Measurements from ENCODE around the gene PALM.
"Not testable (repeated sequence)": the region's sequence is repeated elsewhere in the genome, so short reads cannot be mapped to it uniquely, and the experiment has no call there.

Gene PALM

GRCh38 chr19:708154-709143 is at the start of gene PALM:
TSS of gene PALM (plus strand) at chr19:708935. CDS start at chr19:709147, 212 bp downstream.
- H3K4me1 Mint-ChIP-seq: no peaks in the 10 kb centered on the region
- H3K9me3 Mint-ChIP-seq: no peaks in the 10 kb centered on the region
- H3K36me3 Mint-ChIP-seq (ENCODE audit: insufficient read depth): no peaks in the 10 kb centered on the region
- H3K27me3 Mint-ChIP-seq: peaks cover 38% of the 10 kb centered on the region
- DNase-seq (ENCODE audit: low spot score in 2 of 2) (no peak), ATAC-seq (replicated peaks; ENCODE audit: extremely low read depth, poor library complexity, severe bottlenecking) (no peak)
- no peak within 1 kb of the TSS for H3K4me3 Mint-ChIP-seq
- H3K27ac Mint-ChIP-seq (ENCODE audit: low read depth): no peak within 1 kb of the TSS

- H3K36me3 Mint-ChIP-seq (ENCODE audit: insufficient read depth): peaks cover 50% of the 10 kb centered on the region
- ATAC-seq (replicated peaks; ENCODE audit: extremely low read depth, poor library complexity, severe bottlenecking): no peak
Observed at GRCh38 chr19:660793-661426, 47.8 kb upstream of the PALM start.

GRCh38 chr19:661427-662196 is 47.1 kb upstream of the PALM start:
- DNase-seq (ENCODE audit: low spot score in 2 of 2) (peak in 1 of 2 donors; percentile 62), ATAC-seq (replicated peaks; ENCODE audit: extremely low read depth, poor library complexity, severe bottlenecking) (peak; percentile 35)
- H3K27me3 Mint-ChIP-seq: no peaks in the 10 kb centered on the region

More at GRCh38 chr19:660793-661426, 47.8 kb upstream of the PALM start:
- Mint-ChIP-seq H3K27me3 (no peaks in the 10 kb centered on the region), H3K9me3 (no peaks in the 10 kb centered on the region), H3K27ac (ENCODE audit: low read depth) (peak overlapping the region; percentile 99), H3K4me3 (peak overlapping the region; percentile 93), H3K4me1 (peaks cover 66% of the 10 kb centered on the region)
- no peak for DNase-seq (ENCODE audit: low spot score in 2 of 2)

GRCh38 chr19:662207-662961 is 46.4 kb upstream of the PALM start:
- peaks cover 51% of the 10 kb centered on the region for H3K4me1 Mint-ChIP-seq
- DNase-seq (ENCODE audit: low spot score in 2 of 2) (peak; percentile 58 to 63), ATAC-seq (replicated peaks; ENCODE audit: extremely low read depth, poor library complexity, severe bottlenecking) (peak; percentile 16)
- peak overlapping the region; percentile 99 for H3K27ac Mint-ChIP-seq (ENCODE audit: low read depth)
- H3K4me3 Mint-ChIP-seq: peak overlapping the region; percentile 93
- no peaks in the 10 kb centered on the region for H3K9me3 Mint-ChIP-seq
- no peaks in the 10 kb centered on the region for H3K27me3 Mint-ChIP-seq
- peaks cover 40% of the 10 kb centered on the region for H3K36me3 Mint-ChIP-seq (ENCODE audit: insufficient read depth)

More at GRCh38 chr19:661427-662196, 47.1 kb upstream of the PALM start:
- H3K36me3 Mint-ChIP-seq (ENCODE audit: insufficient read depth): peaks cover 45% of the 10 kb centered on the region
- H3K4me3 Mint-ChIP-seq: peak overlapping the region; percentile 93
- H3K4me1 Mint-ChIP-seq: peaks cover 59% of the 10 kb centered on the region
- H3K9me3 Mint-ChIP-seq: no peaks in the 10 kb centered on the region
- peak overlapping the region; percentile 99 for H3K27ac Mint-ChIP-seq (ENCODE audit: low read depth)

- Mint-ChIP-seq H3K4me1 (peaks cover 47% of the 10 kb centered on the region), H3K27ac (ENCODE audit: low read depth) (peak within 1 kb of the TSS; percentile 99)
Observed at GRCh38 chr19:662962-663681, 45.6 kb upstream of the PALM start, which contains the start of gene RNF126. TSS of gene RNF126 (minus strand) at chr19:663214. CDS start at chr19:663121, 93 bp downstream.

GRCh38 chr19:663682-664117 is 45.0 kb upstream of the PALM start:
- Mint-ChIP-seq H3K36me3 (ENCODE audit: insufficient read depth) (peaks cover 36% of the 10 kb centered on the region), H3K9me3 (no peaks in the 10 kb centered on the region), H3K4me3 (peak overlapping the region; percentile 93), H3K4me1 (peaks cover 42% of the 10 kb centered on the region), H3K27ac (ENCODE audit: low read depth) (peak overlapping the region; percentile 77), H3K27me3 (no peaks in the 10 kb centered on the region)
- DNase-seq (ENCODE audit: low spot score in 2 of 2) (no peak), ATAC-seq (replicated peaks; ENCODE audit: extremely low read depth, poor library complexity, severe bottlenecking) (no peak)

More at GRCh38 chr19:662962-663681, 45.6 kb upstream of the PALM start, which contains the start of gene RNF126:
- H3K27me3 Mint-ChIP-seq: no peaks in the 10 kb centered on the region
- H3K36me3 Mint-ChIP-seq (ENCODE audit: insufficient read depth): peaks cover 38% of the 10 kb centered on the region
- H3K9me3 Mint-ChIP-seq: no peaks in the 10 kb centered on the region
- DNase-seq (ENCODE audit: low spot score in 2 of 2) (peak; percentile 66 to 81), ATAC-seq (replicated peaks; ENCODE audit: extremely low read depth, poor library complexity, severe bottlenecking) (peak; percentile 6)
- H3K4me3 Mint-ChIP-seq: peak within 1 kb of the TSS; percentile 93

- Mint-ChIP-seq H3K27me3 (no peaks in the 10 kb centered on the region), H3K4me3 (peak overlapping the region; percentile 93), H3K9me3 (no peaks in the 10 kb centered on the region), H3K27ac (ENCODE audit: low read depth) (peak overlapping the region; percentile 77), H3K36me3 (ENCODE audit: insufficient read depth) (peaks cover 26% of the 10 kb centered on the region), H3K4me1 (peaks cover 32% of the 10 kb centered on the region)
- ATAC-seq (replicated peaks; ENCODE audit: extremely low read depth, poor library complexity, severe bottlenecking) (no peak), DNase-seq (ENCODE audit: low spot score in 2 of 2) (peak; percentile 51 to 60)
Observed at GRCh38 chr19:664913-665443, 43.8 kb upstream of the PALM start.

GRCh38 chr19:666985-667573 is 41.7 kb upstream of the PALM start:
- not testable (repeated sequence) for H3K36me3 Mint-ChIP-seq (ENCODE audit: insufficient read depth); H3K4me3 Mint-ChIP-seq; H3K9me3 Mint-ChIP-seq; ATAC-seq (replicated peaks; ENCODE audit: extremely low read depth, poor library complexity, severe bottlenecking); DNase-seq (ENCODE audit: low spot score in 2 of 2); H3K27ac Mint-ChIP-seq (ENCODE audit: low read depth); H3K27me3 Mint-ChIP-seq
- H3K4me1 Mint-ChIP-seq: peaks cover 12% of the 10 kb centered on the region

- DNase-seq (ENCODE audit: low spot score in 2 of 2); ATAC-seq (replicated peaks; ENCODE audit: extremely low read depth, poor library complexity, severe bottlenecking); H3K4me1 Mint-ChIP-seq; H3K4me3 Mint-ChIP-seq; H3K9me3 Mint-ChIP-seq; H3K27ac Mint-ChIP-seq (ENCODE audit: low read depth); H3K27me3 Mint-ChIP-seq; H3K36me3 Mint-ChIP-seq (ENCODE audit: insufficient read depth): not testable (repeated sequence)
Observed at GRCh38 chr19:668675-669434, 39.9 kb upstream of the PALM start.

GRCh38 chr19:670609-671075 is 38.1 kb upstream of the PALM start:
- no peak for DNase-seq (ENCODE audit: low spot score in 2 of 2)
- ATAC-seq (replicated peaks; ENCODE audit: extremely low read depth, poor library complexity, severe bottlenecking): no peak
- Mint-ChIP-seq H3K27me3 (peaks cover 20% of the 10 kb centered on the region), H3K4me1 (no peaks in the 10 kb centered on the region), H3K36me3 (ENCODE audit: insufficient read depth) (no peaks in the 10 kb centered on the region), H3K4me3 (no peak overlapping the region), H3K9me3 (no peaks in the 10 kb centered on the region), H3K27ac (ENCODE audit: low read depth) (no peak overlapping the region)
